HepG2 (cell line): ENCODE data around the gene TCF20. TPM values are rescaled to one million over a fixed set of nuclear protein-coding genes. Genes with fewer than 3 reads are reported as not detected.

Experiments
- CEBPZ ChIP-seq: IDR thresholded peaks from 2 replicates; pipeline ENCODE4 v1.6.1; 2012; ENCODE audit warnings: low read length, improper control_type of control experiment
- POGK ChIP-seq: sonication (generic); formaldehyde crosslinking; conservative IDR thresholded peaks from 2 replicates; pipeline ENCODE4 v1.8.0; 2022; ENCODE audit warnings: mild to moderate bottlenecking, moderate library complexity, missing genetic modification reagents
- RXRA ChIP-seq: sonication (generic); formaldehyde crosslinking; IDR thresholded peaks from 2 replicates; pipeline ENCODE4 v1.5.1; 2020; ENCODE audit warnings: missing genetic modification reagents
- SNAI1 ChIP-seq: sonication (generic); formaldehyde crosslinking; IDR thresholded peaks from 2 replicates; pipeline ENCODE4 v1.5.0; 2020; ENCODE audit warnings: mild to moderate bottlenecking, missing genetic modification reagents, borderline replicate concordance
- ZNF124 ChIP-seq: sonication (generic); formaldehyde crosslinking; IDR thresholded peaks from 2 replicates; pipeline ENCODE4 v1.4.0; 2020; ENCODE audit warnings: missing genetic modification reagents
- ZNF460 ChIP-seq: sonication (generic); formaldehyde crosslinking; IDR thresholded peaks from 2 replicates; pipeline ENCODE4 v1.5.1; 2020; ENCODE audit warnings: missing genetic modification reagents, mild to moderate bottlenecking, borderline replicate concordance
- polyA plus RNA-seq, 8 experiments: library from polyadenylated mRNA; depleted of rRNA in 3 of 8; stranded (reverse) in 7 of 8; unstranded in 1 of 8; fragments of >200 nt; fragmentation: Illumina TruSeq in 4 of 8; extraction: Trizol in 4 of 8; gene quantifications; 2 replicates each; pipeline versions ENCODE4 v1.2.1 to v1.2.3, GENCODE V29; 2011 to 2016; ENCODE audit warnings: low read depth in 4 of 8, missing spikeins in 1 of 8, mixed read lengths in 1 of 8; ENCODE audit not compliant: insufficient read depth in 1 of 8
- total RNA-seq, 5 experiments: library from RNA; depleted of rRNA; stranded (reverse); fragments of >200 nt; fragmentation: Illumina TruSeq; extraction: Trizol; gene quantifications; 2 replicates each; pipeline ENCODE4 v1.2.3, GENCODE V29; 2016; ENCODE audit warnings: low read depth in 1 of 5
- TF ChIP-seq, protein P1 (sequence below): sonication (generic); formaldehyde crosslinking; IDR thresholded peaks from 2 replicates; pipeline ENCODE4 v1.4.0; 2020; ENCODE audit warnings: missing genetic modification reagents
- TF ChIP-seq, protein P2 (sequence below): sonication (generic); formaldehyde crosslinking; conservative IDR thresholded peaks from 2 replicates; pipeline ENCODE4 v1.4.0; 2020; ENCODE audit warnings: mild to moderate bottlenecking, missing genetic modification reagents, moderate library complexity

The TCF20 gene
- total and polyA plus RNA-seq, 2 of the 13 experiments (the other 11 are each of a cell fraction or from before 2014, with no cell fraction given): 12.8 to 23.7 TPM

DNA sequence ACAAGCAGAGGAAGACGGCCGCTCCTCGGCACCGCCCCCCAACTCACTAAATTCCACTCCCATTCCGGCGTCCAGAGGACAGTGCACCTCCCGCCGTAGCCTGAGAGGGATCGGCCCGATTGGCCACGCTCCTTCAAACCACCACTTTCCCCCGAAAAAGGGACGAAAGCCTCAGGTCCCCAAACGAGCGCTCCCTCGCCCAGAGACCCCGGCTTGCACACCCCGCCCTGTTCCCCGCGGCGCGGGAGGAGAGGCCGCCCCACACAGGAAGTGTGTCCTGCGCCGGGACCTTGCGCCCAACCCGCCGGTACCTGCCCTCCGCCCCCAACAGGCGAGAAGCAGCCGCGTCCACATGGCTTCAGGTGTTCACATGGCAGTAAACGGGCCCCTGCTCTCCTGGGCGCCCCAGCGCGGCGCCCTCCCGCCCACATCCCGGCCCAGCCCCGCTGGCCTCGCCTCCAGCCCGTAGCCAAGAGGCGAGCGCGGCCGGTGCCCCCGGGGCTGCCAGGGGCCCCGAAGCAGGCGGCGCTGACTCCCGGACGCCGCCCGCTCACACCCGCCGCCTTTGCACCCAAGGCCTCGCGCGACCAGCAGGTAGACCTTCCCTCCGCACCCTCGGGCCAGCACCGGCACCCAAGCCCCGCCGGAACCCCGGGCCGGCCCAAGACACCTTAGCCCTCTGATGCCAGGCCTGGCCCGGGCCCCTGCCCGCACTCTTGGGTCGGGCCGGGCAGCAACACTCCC is 849 bp downstream of the TCF20 start (continued):
- TF ChIP-seq, protein P1, sequence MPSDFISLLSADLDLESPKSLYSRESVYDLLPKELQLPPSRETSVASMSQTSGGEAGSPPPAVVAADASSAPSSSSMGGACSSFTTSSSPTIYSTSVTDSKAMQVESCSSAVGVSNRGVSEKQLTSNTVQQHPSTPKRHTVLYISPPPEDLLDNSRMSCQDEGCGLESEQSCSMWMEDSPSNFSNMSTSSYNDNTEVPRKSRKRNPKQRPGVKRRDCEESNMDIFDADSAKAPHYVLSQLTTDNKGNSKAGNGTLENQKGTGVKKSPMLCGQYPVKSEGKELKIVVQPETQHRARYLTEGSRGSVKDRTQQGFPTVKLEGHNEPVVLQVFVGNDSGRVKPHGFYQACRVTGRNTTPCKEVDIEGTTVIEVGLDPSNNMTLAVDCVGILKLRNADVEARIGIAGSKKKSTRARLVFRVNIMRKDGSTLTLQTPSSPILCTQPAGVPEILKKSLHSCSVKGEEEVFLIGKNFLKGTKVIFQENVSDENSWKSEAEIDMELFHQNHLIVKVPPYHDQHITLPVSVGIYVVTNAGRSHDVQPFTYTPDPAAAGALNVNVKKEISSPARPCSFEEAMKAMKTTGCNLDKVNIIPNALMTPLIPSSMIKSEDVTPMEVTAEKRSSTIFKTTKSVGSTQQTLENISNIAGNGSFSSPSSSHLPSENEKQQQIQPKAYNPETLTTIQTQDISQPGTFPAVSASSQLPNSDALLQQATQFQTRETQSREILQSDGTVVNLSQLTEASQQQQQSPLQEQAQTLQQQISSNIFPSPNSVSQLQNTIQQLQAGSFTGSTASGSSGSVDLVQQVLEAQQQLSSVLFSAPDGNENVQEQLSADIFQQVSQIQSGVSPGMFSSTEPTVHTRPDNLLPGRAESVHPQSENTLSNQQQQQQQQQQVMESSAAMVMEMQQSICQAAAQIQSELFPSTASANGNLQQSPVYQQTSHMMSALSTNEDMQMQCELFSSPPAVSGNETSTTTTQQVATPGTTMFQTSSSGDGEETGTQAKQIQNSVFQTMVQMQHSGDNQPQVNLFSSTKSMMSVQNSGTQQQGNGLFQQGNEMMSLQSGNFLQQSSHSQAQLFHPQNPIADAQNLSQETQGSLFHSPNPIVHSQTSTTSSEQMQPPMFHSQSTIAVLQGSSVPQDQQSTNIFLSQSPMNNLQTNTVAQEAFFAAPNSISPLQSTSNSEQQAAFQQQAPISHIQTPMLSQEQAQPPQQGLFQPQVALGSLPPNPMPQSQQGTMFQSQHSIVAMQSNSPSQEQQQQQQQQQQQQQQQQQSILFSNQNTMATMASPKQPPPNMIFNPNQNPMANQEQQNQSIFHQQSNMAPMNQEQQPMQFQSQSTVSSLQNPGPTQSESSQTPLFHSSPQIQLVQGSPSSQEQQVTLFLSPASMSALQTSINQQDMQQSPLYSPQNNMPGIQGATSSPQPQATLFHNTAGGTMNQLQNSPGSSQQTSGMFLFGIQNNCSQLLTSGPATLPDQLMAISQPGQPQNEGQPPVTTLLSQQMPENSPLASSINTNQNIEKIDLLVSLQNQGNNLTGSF (CRISPR knock-in tag): no peak
- no peak for TF ChIP-seq SNAI1 (CRISPR knock-in tag)
- no peak for TF ChIP-seq CEBPZ
- no peak for TF ChIP-seq ZNF124
- no peak for TF ChIP-seq ZNF460 (CRISPR knock-in tag)
- TF ChIP-seq, protein P2, sequence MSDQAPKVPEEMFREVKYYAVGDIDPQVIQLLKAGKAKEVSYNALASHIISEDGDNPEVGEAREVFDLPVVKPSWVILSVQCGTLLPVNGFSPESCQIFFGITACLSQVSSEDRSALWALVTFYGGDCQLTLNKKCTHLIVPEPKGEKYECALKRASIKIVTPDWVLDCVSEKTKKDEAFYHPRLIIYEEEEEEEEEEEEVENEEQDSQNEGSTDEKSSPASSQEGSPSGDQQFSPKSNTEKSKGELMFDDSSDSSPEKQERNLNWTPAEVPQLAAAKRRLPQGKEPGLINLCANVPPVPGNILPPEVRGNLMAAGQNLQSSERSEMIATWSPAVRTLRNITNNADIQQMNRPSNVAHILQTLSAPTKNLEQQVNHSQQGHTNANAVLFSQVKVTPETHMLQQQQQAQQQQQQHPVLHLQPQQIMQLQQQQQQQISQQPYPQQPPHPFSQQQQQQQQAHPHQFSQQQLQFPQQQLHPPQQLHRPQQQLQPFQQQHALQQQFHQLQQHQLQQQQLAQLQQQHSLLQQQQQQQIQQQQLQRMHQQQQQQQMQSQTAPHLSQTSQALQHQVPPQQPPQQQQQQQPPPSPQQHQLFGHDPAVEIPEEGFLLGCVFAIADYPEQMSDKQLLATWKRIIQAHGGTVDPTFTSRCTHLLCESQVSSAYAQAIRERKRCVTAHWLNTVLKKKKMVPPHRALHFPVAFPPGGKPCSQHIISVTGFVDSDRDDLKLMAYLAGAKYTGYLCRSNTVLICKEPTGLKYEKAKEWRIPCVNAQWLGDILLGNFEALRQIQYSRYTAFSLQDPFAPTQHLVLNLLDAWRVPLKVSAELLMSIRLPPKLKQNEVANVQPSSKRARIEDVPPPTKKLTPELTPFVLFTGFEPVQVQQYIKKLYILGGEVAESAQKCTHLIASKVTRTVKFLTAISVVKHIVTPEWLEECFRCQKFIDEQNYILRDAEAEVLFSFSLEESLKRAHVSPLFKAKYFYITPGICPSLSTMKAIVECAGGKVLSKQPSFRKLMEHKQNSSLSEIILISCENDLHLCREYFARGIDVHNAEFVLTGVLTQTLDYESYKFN: 0 out of 2 replicates have a peak, but pooled peaks have one; percentile 16
- TF ChIP-seq RXRA: no peak
- no peak for TF ChIP-seq POGK
